Sigmoid colon (tissue), 7 donors: Measurements from ENCODE around the gene USP12. TPM values are rescaled to one million over a fixed set of nuclear protein-coding genes. Genes with fewer than 3 reads are reported as not detected.

ENCODE experiments used
- DNase-seq: peaks from one replicate; pipeline ENCODE4 v3.0.0-alpha.2; 2019
- H3K27ac ChIP-seq, 4 donors: fragments of 200-600 bp; sonication (generic); one replicate each; pipeline ENCODE4 v1.5.1; 2016 to 2019; ENCODE audit warnings: mild to moderate bottlenecking in 1 of 4
- H3K27me3 ChIP-seq, 3 donors: fragments of 200-600 bp; sonication (generic); one replicate each; pipeline ENCODE4 v1.5.1; 2019; ENCODE audit warnings: mild to moderate bottlenecking in 1 of 3
- H3K36me3 ChIP-seq, 4 donors: fragments of 200-600 bp; sonication (generic); one replicate each; pipeline ENCODE4 v1.5.1; 2016 to 2019
- H3K4me1 ChIP-seq, 4 donors: fragments of 200-600 bp; sonication (generic); one replicate each; pipeline ENCODE4 v1.5.1; 2017 to 2019
- H3K4me3 ChIP-seq, 4 donors: fragments of 200-600 bp; sonication (generic); one replicate each; pipeline ENCODE4 v1.5.1; 2017 to 2019; ENCODE audit warnings: mild to moderate bottlenecking in 2 of 4, moderate library complexity in 1 of 4
- H3K9me3 ChIP-seq, 4 donors: fragments of 200-600 bp in 3 of 4; sonication (generic) in 3 of 4; one replicate each; pipeline versions ENCODE4 v1.5.1 to v1.6.1; 2013 to 2019
- CTCF ChIP-seq, 4 experiments: fragments of 450-650 bp in 3 of 4; fragments of 200-600 bp in 1 of 4; IDR thresholded peaks; one replicate each; pipeline ENCODE4 v1.5.1; 2016 to 2019; ENCODE audit warnings: antibody characterized with exemption in 4 of 4, mild to moderate bottlenecking in 3 of 4, moderate library complexity in 2 of 4
- EP300 ChIP-seq, 4 donors: sonication (generic); formaldehyde crosslinking; IDR thresholded peaks; one replicate each; pipeline ENCODE4 v1.6.1; 2017; ENCODE audit warnings: antibody characterized with exemption in 4 of 4
- POLR2A ChIP-seq, 2 donors: fragments of 450-650 bp; IDR thresholded peaks; one replicate each; pipeline ENCODE4 v1.6.1; 2016; ENCODE audit warnings: antibody characterized with exemption in 2 of 2, mild to moderate bottlenecking in 2 of 2, moderate library complexity in 2 of 2
- POLR2AphosphoS5 ChIP-seq, 4 donors: sonication (generic); formaldehyde crosslinking; IDR thresholded peaks; one replicate each; pipeline ENCODE4 v1.6.1; 2017; ENCODE audit warnings: antibody characterized with exemption in 4 of 4
- WGBS, 2 donors: extraction: QIAGEN DNeasy Blood & Tissue Kit; methylation state at CpG; one replicate each; pipeline ENCODE4 v1.1.7; 2013; 5-methylcytosine and 5-hydroxymethylcytosine counted together
- intact Hi-C: fragments of 100-400 bp; cut with DNase I; formaldehyde crosslinking; loops from one replicate; pipeline ENCODE4 v1.15.1; 2023
- polyA plus RNA-seq, 3 donors: library from polyadenylated mRNA; stranded (reverse); fragments of 200-250 nt; gene quantifications; one replicate each; pipeline ENCODE4 v1.2.3, GENCODE V29; 2013
- total RNA-seq, 4 donors: library from RNA; depleted of rRNA; stranded (reverse); fragments of >200 nt; gene quantifications; one replicate each; pipeline ENCODE4 v1.1.0, GENCODE V29; 2016
- donor health status: healthy with polysubstance abuse.
- donor health status: Bipolar disorder and iron deficiency.
- donor health status: healthy.

Gene USP12
- total and polyA plus RNA-seq, 7 donors = 20.3 to 91.3 (median 69.5) TPM

- Histone ChIP-seq H3K4me3 (no peak overlapping the region), H3K4me1 (peaks cover 0 to 10% (median 8%) of the 10 kb centered on the region in 4 donors), H3K36me3 (no peaks in the 10 kb centered on the region), H3K27ac (no peak overlapping the region), H3K27me3 (no peaks in the 10 kb centered on the region), H3K9me3 (no peaks in the 10 kb centered on the region)
- WGBS, 2 donors = 56 to 69% methylated on average over 8 of the region's 8 CpGs
- no peak for TF ChIP-seq CTCF (IDR thresholded peaks at IDR 0.05)
- TF ChIP-seq POLR2A (IDR thresholded peaks at IDR 0.05) = no peak
- TF ChIP-seq EP300 (IDR thresholded peaks at IDR 0.05) = no peak
- no peak for TF ChIP-seq POLR2AphosphoS5 (IDR thresholded peaks at IDR 0.05)
- intact Hi-C loops = no loop called here
- no peak for DNase-seq
Observed at GRCh38 chr13:27176470-27177410, 5.1 kb upstream of the USP12 start.

DNA sequence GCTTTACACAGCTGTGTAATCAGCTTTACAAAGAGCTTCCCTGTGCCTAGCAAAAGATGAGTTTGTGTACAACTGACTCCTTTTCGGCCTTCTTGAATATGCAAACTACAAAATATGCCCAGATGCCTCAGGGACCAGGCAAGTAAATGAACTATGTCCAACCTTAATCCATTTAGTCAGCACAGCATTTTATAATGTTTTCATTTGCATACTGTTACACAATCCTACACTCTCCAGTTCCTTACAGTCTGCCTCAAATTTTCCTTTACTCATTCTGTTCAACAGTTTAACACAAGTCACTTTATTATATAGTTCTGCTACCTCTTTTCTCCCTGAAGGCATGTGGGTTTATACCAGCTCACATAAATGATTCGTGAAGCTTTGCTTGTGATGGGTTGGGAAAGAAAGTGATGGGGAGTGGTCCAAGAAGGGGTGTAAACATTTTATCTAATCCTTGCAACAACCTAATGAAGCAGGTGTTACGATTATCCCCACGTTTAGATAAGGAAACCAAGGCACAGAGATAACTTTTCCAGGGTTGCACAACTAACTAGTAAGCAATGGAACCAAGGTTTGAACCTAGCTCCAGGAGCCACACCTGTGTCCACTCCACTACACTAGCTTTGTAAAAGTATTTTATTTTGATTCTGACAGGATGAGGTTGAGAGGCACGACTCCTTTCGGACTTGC is 3.3 kb upstream of the USP12 start:
- Histone ChIP-seq H3K4me3 (no peak overlapping the region), H3K27ac (no peak overlapping the region), H3K36me3 (no peaks in the 10 kb centered on the region), H3K4me1 (peaks cover 0 to 15% (median 10%) of the 10 kb centered on the region in 4 donors), H3K9me3 (no peaks in the 10 kb centered on the region), H3K27me3 (no peaks in the 10 kb centered on the region)
- no peak for DNase-seq
- intact Hi-C loops = no loop called here
- TF ChIP-seq POLR2A (IDR thresholded peaks at IDR 0.05) (no peak), CTCF (IDR thresholded peaks at IDR 0.05) (no peak), POLR2AphosphoS5 (IDR thresholded peaks at IDR 0.05) (no peak), EP300 (IDR thresholded peaks at IDR 0.05) (no peak)
- 72 to 84% methylated on average over 6 of the region's 6 CpGs for WGBS, 2 donors

- H3K27me3 ChIP-seq = no peaks in the 10 kb centered on the region
- no peaks in the 10 kb centered on the region for H3K36me3 ChIP-seq
- TF ChIP-seq EP300 (IDR thresholded peaks at IDR 0.05) = no peak
- TF ChIP-seq CTCF (IDR thresholded peaks at IDR 0.05) = no peak
- no peak for TF ChIP-seq POLR2AphosphoS5 (IDR thresholded peaks at IDR 0.05)
- intact Hi-C loops = loop anchor here (2.0 kb wide), 2 partner anchors 98 to 186 kb away; partner anchors contain the start of gene RASL11A
- H3K27ac ChIP-seq = peak overlapping the region; percentile 96 to 99 (median 98)
- no peak for DNase-seq
- 8 to 15% methylated on average over 3 of the region's 3 CpGs for WGBS, 2 donors
- H3K4me1 ChIP-seq = peaks cover 0 to 39% (median 34%) of the 10 kb centered on the region in 4 donors
- H3K4me3 ChIP-seq = peak overlapping the region; percentile 71 to 95 (median 92)
- H3K9me3 ChIP-seq = no peaks in the 10 kb centered on the region
Observed at GRCh38 chr13:27172495-27172842, 858 bp upstream of the USP12 start.

- Histone ChIP-seq H3K36me3 (no peaks in the 10 kb centered on the region), H3K4me1 (peaks cover 0 to 43% (median 39%) of the 10 kb centered on the region in 4 donors), H3K4me3 (peak overlapping the region; percentile 71 to 95 (median 92)), H3K9me3 (no peaks in the 10 kb centered on the region), H3K27ac (peak overlapping the region; percentile 96 to 99 (median 98)), H3K27me3 (no peaks in the 10 kb centered on the region)
- TF ChIP-seq POLR2AphosphoS5 (IDR thresholded peaks at IDR 0.05) (peak; percentile 16 to 57 (median 42)), CTCF (IDR thresholded peaks at IDR 0.05) (no peak)
- peak; percentile 96 for DNase-seq
- intact Hi-C loops = loop anchor here (1.0 to 2.0 kb wide), 4 partner anchors 79 to 187 kb away; partner anchors contain the start of genes RASL11A and RPL21
- 0 to 1% methylated on average over 73 of the region's 73 CpGs for WGBS, 2 donors
Observed at GRCh38 chr13:27171827-27172494, 350 bp upstream of the USP12 start.
